Kidney (tissue), 14 donors: ENCODE data around the gene FAM161A. TPM values are rescaled to one million over a fixed set of nuclear protein-coding genes. Genes with fewer than 3 reads are reported as not detected.

Experiments used
- DNase-seq, 5 donors: peaks; one replicate each; pipeline ENCODE4 v3.0.0-alpha.2; 2013 to 2020
- FAIRE-seq: peaks from 2 replicates; lab custom pipeline; 2012; peaks lifted over from hg19 to GRCh38; lab: Jason Lieb, UNC
- H3K27ac ChIP-seq, 2 donors: one replicate each; pipeline ENCODE4 v1.7.0; 2013; ENCODE audit warnings: low read depth in 2 of 2, low read length in 2 of 2, inconsistent platforms in 1 of 2
- H3K27me3 ChIP-seq: one replicate; pipeline ENCODE4 v1.7.1; 2013; ENCODE audit warnings: low read length, inconsistent platforms; ENCODE audit not compliant: control insufficient read depth, insufficient read depth
- H3K36me3 ChIP-seq, 3 donors: one replicate each; pipeline versions ENCODE4 v1.7.0 to v1.7.1; 2013; ENCODE audit warnings: low read length in 3 of 3, control low read depth in 1 of 3, inconsistent platforms in 1 of 3; ENCODE audit not compliant: insufficient read depth in 3 of 3, control insufficient read depth in 2 of 3
- H3K4me1 ChIP-seq, 3 donors: one replicate each; pipeline versions ENCODE4 v1.7.0 to v1.7.1; 2013; ENCODE audit warnings: low read length in 3 of 3, inconsistent platforms in 1 of 3, low read depth in 1 of 3; ENCODE audit not compliant: control insufficient read depth in 2 of 3, insufficient read depth in 2 of 3
- H3K4me3 ChIP-seq, 3 donors: one replicate each; pipeline versions ENCODE4 v1.7.0 to v1.8.1; 2013; ENCODE audit warnings: low read length in 3 of 3, control low read depth in 1 of 3, inconsistent platforms in 1 of 3
- H3K9ac ChIP-seq, 3 donors: one replicate each; pipeline versions ENCODE4 v1.7.0 to v1.7.1; 2013; ENCODE audit warnings: low read length in 3 of 3, control low read depth in 1 of 3, inconsistent platforms in 1 of 3
- H3K9me3 ChIP-seq, 3 donors: one replicate each; pipeline versions ENCODE4 v1.7.0 to v1.7.1; 2013; ENCODE audit warnings: low read length in 3 of 3, control low read depth in 1 of 3, inconsistent platforms in 1 of 3; ENCODE audit not compliant: control insufficient read depth in 2 of 3, insufficient read depth in 1 of 3
- intact Hi-C: fragments of 100-400 bp; cut with DNase I; formaldehyde crosslinking; loops from one replicate; pipeline ENCODE4 v1.11.1; 2022
- polyA plus RNA-seq: library from polyadenylated mRNA; stranded (reverse); fragments of 350-450 nt; fragmentation: Illumina TruSeq; extraction: RNeasy Lipid Tissue Mini Kit (QIAGEN cat#74804); gene quantifications from one replicate; pipeline ENCODE4 v1.2.3, GENCODE V29; 2014; ENCODE audit warnings: low read depth, low replicate concordance; ENCODE audit not compliant: insufficient read depth
- total RNA-seq: library from RNA; stranded (reverse); fragmentation: NEBNext Ultra II Directional; extraction: Animal tissue kit (Norgen Biotek cat#: 25700); gene quantifications from one replicate; pipeline ENCODE4 v1.2.1, GENCODE V29; 2021
- TF ChIP-seq, protein P1 (sequence below): IDR thresholded peaks from 3 replicates; pipeline ENCODE4 v1.5.1; 2012; ENCODE audit warnings: mild to moderate bottlenecking, moderate library complexity, borderline replicate concordance; ENCODE audit not compliant: insufficient read depth; ENCODE audit errors: extremely low read depth
- donor health status: control.
- donor health status: control.
- donor health status: control.
- donor health status: control.
- donor health status: control.
- donor health status: DM: yes; HTN: yes; CAD: no.
- donor health status: Normal renal cell carcinoma (clear cell type).

FAM161A gene
- total and polyA plus RNA-seq, 2 donors from 2014 or later: 1.5 to 3.7 TPM

DNA sequence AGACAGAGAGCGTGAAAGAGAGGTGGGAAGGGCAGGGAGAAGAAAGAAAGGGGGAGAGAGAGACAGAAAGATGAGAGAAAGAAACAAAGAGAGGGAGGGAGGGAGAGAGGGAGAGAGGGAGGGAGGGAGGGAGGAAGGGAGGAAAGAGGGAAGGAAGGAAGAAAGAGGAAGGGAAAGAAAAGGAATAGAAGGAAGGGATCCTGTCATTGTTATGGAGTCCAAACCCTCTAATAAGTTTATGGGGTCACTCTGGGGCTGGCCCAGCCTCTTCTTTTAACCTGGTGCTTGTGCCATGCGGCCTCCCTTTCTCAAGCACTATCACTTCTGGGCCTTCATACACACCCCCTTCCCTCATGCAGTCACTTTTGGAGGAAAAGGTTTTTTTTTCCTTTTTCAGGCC, 58.5 kb downstream of the FAM161A start:
- peaks cover 0 to 3% (median 0%) of the 10 kb centered on the region in 3 donors for H3K4me1 ChIP-seq
- intact Hi-C loops: no loop called here
- DNase-seq (no peak), FAIRE-seq (no peak)
- TF ChIP-seq, protein P1, sequence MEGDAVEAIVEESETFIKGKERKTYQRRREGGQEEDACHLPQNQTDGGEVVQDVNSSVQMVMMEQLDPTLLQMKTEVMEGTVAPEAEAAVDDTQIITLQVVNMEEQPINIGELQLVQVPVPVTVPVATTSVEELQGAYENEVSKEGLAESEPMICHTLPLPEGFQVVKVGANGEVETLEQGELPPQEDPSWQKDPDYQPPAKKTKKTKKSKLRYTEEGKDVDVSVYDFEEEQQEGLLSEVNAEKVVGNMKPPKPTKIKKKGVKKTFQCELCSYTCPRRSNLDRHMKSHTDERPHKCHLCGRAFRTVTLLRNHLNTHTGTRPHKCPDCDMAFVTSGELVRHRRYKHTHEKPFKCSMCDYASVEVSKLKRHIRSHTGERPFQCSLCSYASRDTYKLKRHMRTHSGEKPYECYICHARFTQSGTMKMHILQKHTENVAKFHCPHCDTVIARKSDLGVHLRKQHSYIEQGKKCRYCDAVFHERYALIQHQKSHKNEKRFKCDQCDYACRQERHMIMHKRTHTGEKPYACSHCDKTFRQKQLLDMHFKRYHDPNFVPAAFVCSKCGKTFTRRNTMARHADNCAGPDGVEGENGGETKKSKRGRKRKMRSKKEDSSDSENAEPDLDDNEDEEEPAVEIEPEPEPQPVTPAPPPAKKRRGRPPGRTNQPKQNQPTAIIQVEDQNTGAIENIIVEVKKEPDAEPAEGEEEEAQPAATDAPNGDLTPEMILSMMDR: no peak
- no peaks in the 10 kb centered on the region for H3K36me3 ChIP-seq
- H3K9me3 ChIP-seq: no peaks in the 10 kb centered on the region
- no peak overlapping the region for H3K27ac ChIP-seq
- H3K4me3 ChIP-seq: no peak overlapping the region
- no peak overlapping the region for H3K9ac ChIP-seq
- H3K27me3 ChIP-seq: no peaks in the 10 kb centered on the region

DNA sequence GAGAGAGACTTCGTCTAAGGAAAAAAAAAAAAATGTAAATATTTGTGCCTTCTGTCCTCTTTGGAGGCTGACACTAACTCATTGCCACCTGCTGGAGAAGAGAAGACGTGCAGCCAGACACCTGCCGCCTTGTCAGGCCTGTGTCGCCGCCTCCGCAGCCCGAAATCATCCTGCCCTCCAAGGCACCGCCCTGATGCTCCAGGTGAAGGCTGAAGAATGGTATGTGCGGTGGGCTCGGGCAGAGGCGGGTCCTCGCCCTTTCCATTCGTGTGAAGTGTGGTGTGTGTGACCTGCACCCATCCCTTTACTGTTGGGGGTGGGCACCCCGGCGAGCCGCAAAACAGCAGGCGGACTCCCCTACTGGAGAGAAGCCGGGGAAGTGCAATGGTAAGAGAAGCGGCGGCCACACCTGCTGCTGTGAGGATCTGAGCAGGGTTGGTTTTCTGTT, 60.4 kb downstream of the FAM161A start:
- Histone ChIP-seq H3K4me3 (no peak overlapping the region), H3K36me3 (no peaks in the 10 kb centered on the region), H3K9me3 (no peaks in the 10 kb centered on the region), H3K27me3 (no peaks in the 10 kb centered on the region), H3K27ac (no peak overlapping the region), H3K9ac (no peak overlapping the region), H3K4me1 (peaks cover 0 to 3% (median 0%) of the 10 kb centered on the region in 3 donors)
- FAIRE-seq (no peak), DNase-seq (peak; percentile 71 to 76 (median 75))
- TF ChIP-seq, protein P1: peak; percentile 58
- intact Hi-C loops: no loop called here

DNA sequence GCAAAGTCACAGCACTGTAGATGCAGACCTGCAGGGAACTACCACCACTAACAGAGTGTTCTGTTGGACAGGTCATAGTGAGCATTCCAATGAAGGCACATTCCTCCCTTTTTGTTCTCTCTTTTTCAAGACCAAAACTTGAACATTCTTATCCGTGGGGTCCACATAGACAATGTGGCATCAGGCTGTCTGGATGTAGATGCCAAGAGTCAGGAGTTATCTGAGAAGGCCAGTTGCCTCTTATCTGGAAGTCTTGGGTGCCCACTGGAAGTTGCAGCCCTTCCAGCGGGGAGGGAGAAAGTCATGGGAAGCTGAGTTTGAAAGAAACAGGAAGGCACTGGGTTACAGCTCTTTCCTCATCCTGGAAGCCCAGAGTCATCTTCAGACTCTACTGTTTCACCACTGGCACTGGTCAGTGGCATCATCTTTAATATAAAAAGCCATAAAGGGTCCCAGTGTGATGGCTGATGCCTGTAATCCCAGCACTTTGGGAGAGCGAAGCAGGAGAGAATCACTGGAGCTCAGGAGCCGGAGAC, 61.4 kb downstream of the FAM161A start:
- TF ChIP-seq, protein P1: no peak
- FAIRE-seq: no peak
- no peak overlapping the region for H3K9ac ChIP-seq

More for the DNA sequence above, 61.4 kb downstream of the FAM161A start:
- Histone ChIP-seq H3K27me3 (no peaks in the 10 kb centered on the region), H3K4me3 (no peak overlapping the region), H3K27ac (no peak overlapping the region), H3K4me1 (peaks cover 0 to 3% (median 0%) of the 10 kb centered on the region in 3 donors), H3K36me3 (no peaks in the 10 kb centered on the region), H3K9me3 (no peaks in the 10 kb centered on the region)
- DNase-seq: no peak
- intact Hi-C loops: no loop called here
